K562 (cell line): ENCODE measurements around the gene CD79A. TPM values are rescaled to one million over a fixed set of nuclear protein-coding genes. Genes with fewer than 3 reads are reported as not detected.

Experiments used
- ATAC-seq: fragments of 200-7000 bp; cut with Tn5 transposase; 3 replicates; pipeline ENCODE4 v1.9.1; 2020; ENCODE audit warnings: moderate library complexity
- BruUV-seq: library from RNA; stranded (reverse); fragments of 400-500 nt; replicated peaks from 2 replicates; lab custom pipeline; 2021; lab: Mats Ljungman, UMichigan
- CTCF ChIA-PET: fragments of 300-600 bp; formaldehyde crosslinking; extraction: SDS; loops from one replicate; lab custom pipeline; 2021; ENCODE audit warnings: low intra/inter-chr PET ratio; lab: Yijun Ruan, JAX
- POLR2A ChIA-PET: fragments of 300-600, 350-650 bp; sonication (Branson Sonifier 250); formaldehyde crosslinking; extraction: SDS; loops from one replicate; lab custom pipeline; 2021; ENCODE audit warnings: antibody characterized with exemption, inconsistent platforms; lab: Yijun Ruan, JAX
- DNase-seq, 4 experiments: peaks; one replicate each; pipeline versions ENCODE4 v3.0.0 to v3.0.0-alpha.2; 2011 to 2018; ENCODE audit warnings: low spot score in 3 of 4, mixed read lengths in 3 of 4; ENCODE audit errors: extremely low read depth in 1 of 4
- FAIRE-seq: peaks from 2 replicates; lab custom pipeline; 2011; peaks lifted over from hg19 to GRCh38; lab: Jason Lieb, UNC
- H2AFZ ChIP-seq: 2 replicates; pipeline ENCODE4 v1.6.0; 2011; ENCODE audit warnings: low read depth, low read length, control low read depth, inconsistent platforms
- H3K27ac ChIP-seq: fragments of 200-600 bp; 3 replicates; pipeline ENCODE4 v1.8.0; 2011; ENCODE audit warnings: low read depth, mild to moderate bottlenecking, control low read depth, inconsistent platforms, low read length, moderate library complexity, mixed read lengths; ENCODE audit errors: extremely low read depth
- H3K27me3 ChIP-seq, 2 experiments: fragments of 300-600 bp in 1 of 2; 2 replicates in 1 of 2; 3 replicates in 1 of 2; pipeline versions ENCODE4 v1.6.0 to v1.8.0; 2011; ENCODE audit warnings: inconsistent platforms in 2 of 2, low read length in 2 of 2, mild to moderate bottlenecking in 1 of 2, mixed read lengths in 1 of 2, moderate library complexity in 1 of 2; ENCODE audit not compliant: control insufficient read depth in 2 of 2, insufficient read depth in 2 of 2
- H3K36me3 ChIP-seq: fragments of 300-600 bp; 3 replicates; pipeline ENCODE4 v1.8.0; 2011; ENCODE audit warnings: mild to moderate bottlenecking, low read length, inconsistent platforms; ENCODE audit not compliant: control insufficient read depth, insufficient read depth
- H3K4me1 ChIP-seq, 2 experiments: fragments of 200-600 bp in 1 of 2; replicated peaks in 1 of 2; 2 replicates in 1 of 2; 3 replicates in 1 of 2; pipeline versions ENCODE4 v1.5.1 to v1.8.0; 2011; ENCODE audit warnings: inconsistent platforms in 2 of 2, low read length in 2 of 2, mild to moderate bottlenecking in 1 of 2, mixed read lengths in 1 of 2, moderate library complexity in 1 of 2; ENCODE audit not compliant: control insufficient read depth in 2 of 2, insufficient read depth in 2 of 2
- H3K4me2 ChIP-seq: 2 replicates; pipeline ENCODE4 v1.6.1; 2011; ENCODE audit warnings: low read length, control low read depth, inconsistent platforms, mixed read lengths; ENCODE audit not compliant: insufficient read depth
- H3K4me3 ChIP-seq: fragments of 200-600 bp; sonication (generic), shearing (Covaris generic); 2 replicates; pipeline ENCODE4 v1.5.1; 2016; ENCODE audit warnings: control low read depth, inconsistent platforms
- H3K79me2 ChIP-seq: fragments of 200-600 bp; 3 replicates; pipeline ENCODE4 v1.8.0; 2011; ENCODE audit warnings: low read length, inconsistent platforms; ENCODE audit not compliant: control insufficient read depth, insufficient read depth
- H3K9ac ChIP-seq, 2 experiments: 2 replicates each; pipeline versions ENCODE4 v1.6.0 to v1.6.1; 2011; ENCODE audit warnings: low read depth in 2 of 2, low read length in 2 of 2, control low read depth in 1 of 2, inconsistent platforms in 1 of 2, mild to moderate bottlenecking in 1 of 2, mixed read lengths in 1 of 2; ENCODE audit not compliant: insufficient read depth in 1 of 2
- H3K9me1 ChIP-seq: one replicate; pipeline ENCODE4 v1.6.0; 2011; ENCODE audit warnings: inconsistent platforms, mild to moderate bottlenecking, low read length, moderate library complexity; ENCODE audit not compliant: control insufficient read depth, insufficient read depth
- H3K9me3 ChIP-seq: replicated peaks from 2 replicates; pipeline ENCODE4 v1.5.1; 2011; ENCODE audit warnings: low read depth, low read length, inconsistent platforms; ENCODE audit not compliant: control insufficient read depth, insufficient read depth
- H4K20me1 ChIP-seq: replicated peaks from 2 replicates; pipeline ENCODE4 v1.6.1; 2011; ENCODE audit warnings: low read length, inconsistent platforms, mixed read lengths; ENCODE audit not compliant: control insufficient read depth, insufficient read depth
- HOMEZ ChIP-seq: fragments of 250-450 bp; sonication (Bioruptor Pico); IDR thresholded peaks from 2 replicates; pipeline ENCODE4 v1.4.0; 2020; ENCODE audit warnings: mild to moderate bottlenecking, moderate library complexity
- XRCC5 ChIP-seq: fragments of 200-400 bp; formaldehyde crosslinking; IDR thresholded peaks from 2 replicates; pipeline ENCODE4 v1.6.1; 2017; ENCODE audit warnings: low read depth, mild to moderate bottlenecking, low read length
- WGBS: fragments of 100-300 bp; shearing (Covaris generic); methylation state at CpG from one replicate; pipeline ENCODE4 v1.1.6; 2016; ENCODE audit warnings: low coverage, mixed read lengths; ENCODE audit not compliant: insufficient coverage; ENCODE audit errors: missing lambda C conversion rate; 5-methylcytosine and 5-hydroxymethylcytosine counted together
- in situ Hi-C: fragments of 300-500 bp; cut with MboI; formaldehyde crosslinking; loops from 4 replicates; pipeline ENCODE4 v1.15.0; 2018; ENCODE audit warnings: inconsistent platforms, mixed read lengths
- intact Hi-C: fragments of 100-400 bp; cut with micrococcal nuclease; formaldehyde crosslinking; loops from 2 replicates; pipeline ENCODE4 v1.14.2; 2022
- polyA plus RNA-seq, 8 experiments: library from polyadenylated mRNA; depleted of rRNA in 4 of 8; stranded (reverse) in 5 of 8; unstranded in 3 of 8; fragments of >200 nt; fragmentation: Nextera tagmentation in 2 of 8; fragmentation: Illumina TruSeq in 1 of 8; extraction: Ambion mirVana in 2 of 8; extraction: Trizol in 1 of 8; gene quantifications; 2 replicates each; pipeline versions ENCODE4 v1.2.1 to v1.2.3, GENCODE V29; 2011 to 2014; ENCODE audit warnings: inconsistent platforms in 1 of 8, missing spikeins in 1 of 8
- total RNA-seq, 7 experiments: library from RNA; depleted of rRNA in 6 of 7; stranded (reverse); fragments of >200 nt in 6 of 7; fragmentation: Illumina TruSeq in 2 of 7; extraction: Trizol in 2 of 7; gene quantifications; 2 replicates each; pipeline versions ENCODE4 v1.2.1 to v1.2.3, GENCODE V29; 2011 to 2021; ENCODE audit warnings: low replicate concordance in 1 of 7

Gene CD79A
- total and polyA plus RNA-seq, 9 of the 15 experiments (the other 6 are each of a cell fraction or from before 2014, with no cell fraction given), result 0.04 to 0.72 (median 0.17) TPM; not detected in 3

- Histone ChIP-seq H3K9ac (no peak overlapping the region), H3K4me2 (no peak overlapping the region), H3K9me1 (peaks cover 4% of the 10 kb centered on the region), H3K4me3 (no peak overlapping the region), H3K36me3 (peaks cover 76% of the 10 kb centered on the region), H3K79me2 (no peaks in the 10 kb centered on the region), H3K27me3 (no peaks in the 10 kb centered on the region), H3K9me3 (no peaks in the 10 kb centered on the region), H2AFZ (no peak overlapping the region), H3K27ac (no peak overlapping the region)
- intact Hi-C loops (no loop called here), in situ Hi-C loops (no loop called here)
- no peak for DNase-seq
- WGBS, result 88% methylated on average over 15 of the region's 19 CpGs
- POLR2A ChIA-PET, result interaction anchor here (0.5 to 1.2 kb wide), 4 partner anchors 18 to 47 kb away, joined by 3 to 5 read pairs (median 3); partner anchors contain the start of genes ERFL and RPS19
- no peak for FAIRE-seq
- BruUV-seq, result no TSS peak
- CTCF ChIA-PET, result no interaction called here
- TF ChIP-seq XRCC5 (no peak), HOMEZ (CRISPR knock-in tag) (no peak)
- TF ChIP-seq, all 486 proteins: peak for 0
- Histone ChIP-seq H3K4me1 (peaks cover 0 to 24% of the 10 kb centered on the region in 2 experiments; a peak in 2 of 5 replicates), H4K20me1 (no peaks in the 10 kb centered on the region)
- no peak for ATAC-seq
Observed at GRCh38 chr19:41903193-41903953, 26.3 kb downstream of the CD79A start.
